Upper lobe of left lung (tissue), 6 donors: ENCODE measurements around the gene PLEKHH2. TPM values are rescaled to one million over a fixed set of nuclear protein-coding genes. Genes with fewer than 3 reads are reported as not detected.

Source experiments
- ATAC-seq, 2 donors: fragments of 200-7000 bp; cut with Tn5 transposase; one replicate each; pipeline ENCODE4 v1.9.1; 2022; ENCODE audit warnings: mild to moderate bottlenecking in 2 of 2, moderate library complexity in 2 of 2; ENCODE audit not compliant: low FRiP score in 2 of 2
- DNase-seq, 2 donors: peaks; one replicate each; pipeline ENCODE4 v3.0.0-alpha.2; 2019 to 2020
- H3K27ac ChIP-seq, 4 donors: fragments of 200-600 bp; sonication (generic); one replicate each; pipeline ENCODE4 v1.5.1; 2016 to 2019
- H3K27me3 ChIP-seq, 4 donors: fragments of 200-600 bp; sonication (generic); one replicate each; pipeline ENCODE4 v1.5.1; 2017 to 2019
- H3K36me3 ChIP-seq, 4 donors: fragments of 200-600 bp; sonication (generic); one replicate each; pipeline ENCODE4 v1.5.1; 2016 to 2019
- H3K4me1 ChIP-seq, 4 donors: fragments of 200-600 bp; sonication (generic); one replicate each; pipeline ENCODE4 v1.5.1; 2018 to 2019
- H3K4me3 ChIP-seq, 4 donors: fragments of 200-600 bp; sonication (generic); one replicate each; pipeline ENCODE4 v1.5.1; 2017 to 2019; ENCODE audit warnings: mild to moderate bottlenecking in 2 of 4, moderate library complexity in 1 of 4
- H3K9me3 ChIP-seq, 4 donors: fragments of 200-600 bp; sonication (generic); one replicate each; pipeline ENCODE4 v1.5.1; 2018 to 2019
- EP300 ChIP-seq, 4 donors: sonication (generic); formaldehyde crosslinking; IDR thresholded peaks; one replicate each; pipeline ENCODE4 v1.5.1; 2017; ENCODE audit warnings: antibody characterized with exemption in 4 of 4, control low read depth in 2 of 4
- POLR2A ChIP-seq, 4 donors: fragments of 450-650 bp; IDR thresholded peaks; one replicate each; pipeline ENCODE4 v1.5.1; 2016 to 2017; ENCODE audit warnings: antibody characterized with exemption in 4 of 4, mild to moderate bottlenecking in 2 of 4
- POLR2AphosphoS5 ChIP-seq, 2 donors: sonication (generic); formaldehyde crosslinking; IDR thresholded peaks; one replicate each; pipeline ENCODE4 v1.5.1; 2017; ENCODE audit warnings: antibody characterized with exemption in 2 of 2
- WGBS, 2 donors: methylation state at CpG; one replicate each; pipeline ENCODE4 v1.1.5; 2017 to 2018; 5-methylcytosine and 5-hydroxymethylcytosine counted together
- total RNA-seq, 6 donors: library from RNA; depleted of rRNA in 4 of 6; stranded (reverse); fragments of >200 nt in 4 of 6; gene quantifications; one replicate each; pipeline versions ENCODE4 v1.1.0 to v1.2.1, GENCODE V29; 2016 to 2021
- TF ChIP-seq, protein P1 (sequence below), 6 experiments: fragments of 450-650 bp in 4 of 6; fragments of 200-600 bp in 2 of 6; sonication (generic) in 2 of 6; IDR thresholded peaks; one replicate each; pipeline ENCODE4 v1.5.1; 2016 to 2019; ENCODE audit warnings: antibody characterized with exemption in 6 of 6
- donor health status: DM: no; HTN: no; CAD: no; lungs with moderate emphysema.
- donor health status: DM: no; HTN: yes; CAD: no; lungs with severe emphysema.

PLEKHH2 gene
- total RNA-seq, 6 donors from 2014 or later: 32.2 to 273 (median 39.2) TPM

DNA sequence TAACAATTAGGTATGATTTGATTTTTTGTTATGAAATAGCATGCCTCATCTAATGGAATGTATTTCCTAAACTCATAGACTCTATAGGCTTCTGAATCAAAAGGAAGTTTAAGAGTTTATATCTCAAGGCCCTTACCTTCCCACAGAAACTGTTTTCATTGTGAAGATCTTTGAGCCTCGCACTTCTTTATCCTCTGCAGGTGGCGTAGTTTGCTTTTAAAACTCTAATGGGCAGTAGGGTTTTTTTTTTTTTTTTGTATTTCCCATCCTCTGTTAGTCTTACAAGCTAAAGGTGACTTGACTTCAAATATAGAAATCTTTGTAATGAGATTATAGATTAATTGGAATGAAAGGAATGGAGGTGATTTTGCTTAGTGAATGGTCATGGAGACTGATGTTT is 165.1 kb downstream of the PLEKHH2 start:
- WGBS, 2 donors: 94 to 95% methylated on average over 2 of the region's 2 CpGs
- peaks cover 2 to 26% (median 8%) of the 10 kb centered on the region in 4 donors for H3K36me3 ChIP-seq
- H3K4me1 ChIP-seq: no peaks in the 10 kb centered on the region
- no peak overlapping the region for H3K27ac ChIP-seq
- TF ChIP-seq EP300 (IDR thresholded peaks at IDR 0.05) (no peak), POLR2AphosphoS5 (IDR thresholded peaks at IDR 0.05) (no peak), POLR2A (IDR thresholded peaks at IDR 0.05) (no peak)
- TF ChIP-seq, protein P1, sequence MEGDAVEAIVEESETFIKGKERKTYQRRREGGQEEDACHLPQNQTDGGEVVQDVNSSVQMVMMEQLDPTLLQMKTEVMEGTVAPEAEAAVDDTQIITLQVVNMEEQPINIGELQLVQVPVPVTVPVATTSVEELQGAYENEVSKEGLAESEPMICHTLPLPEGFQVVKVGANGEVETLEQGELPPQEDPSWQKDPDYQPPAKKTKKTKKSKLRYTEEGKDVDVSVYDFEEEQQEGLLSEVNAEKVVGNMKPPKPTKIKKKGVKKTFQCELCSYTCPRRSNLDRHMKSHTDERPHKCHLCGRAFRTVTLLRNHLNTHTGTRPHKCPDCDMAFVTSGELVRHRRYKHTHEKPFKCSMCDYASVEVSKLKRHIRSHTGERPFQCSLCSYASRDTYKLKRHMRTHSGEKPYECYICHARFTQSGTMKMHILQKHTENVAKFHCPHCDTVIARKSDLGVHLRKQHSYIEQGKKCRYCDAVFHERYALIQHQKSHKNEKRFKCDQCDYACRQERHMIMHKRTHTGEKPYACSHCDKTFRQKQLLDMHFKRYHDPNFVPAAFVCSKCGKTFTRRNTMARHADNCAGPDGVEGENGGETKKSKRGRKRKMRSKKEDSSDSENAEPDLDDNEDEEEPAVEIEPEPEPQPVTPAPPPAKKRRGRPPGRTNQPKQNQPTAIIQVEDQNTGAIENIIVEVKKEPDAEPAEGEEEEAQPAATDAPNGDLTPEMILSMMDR (IDR thresholded peaks at IDR 0.05): no peak
- no peak overlapping the region for H3K4me3 ChIP-seq
- DNase-seq (no peak), ATAC-seq (no peak)
- no peaks in the 10 kb centered on the region for H3K27me3 ChIP-seq
- H3K9me3 ChIP-seq: no peaks in the 10 kb centered on the region

DNA sequence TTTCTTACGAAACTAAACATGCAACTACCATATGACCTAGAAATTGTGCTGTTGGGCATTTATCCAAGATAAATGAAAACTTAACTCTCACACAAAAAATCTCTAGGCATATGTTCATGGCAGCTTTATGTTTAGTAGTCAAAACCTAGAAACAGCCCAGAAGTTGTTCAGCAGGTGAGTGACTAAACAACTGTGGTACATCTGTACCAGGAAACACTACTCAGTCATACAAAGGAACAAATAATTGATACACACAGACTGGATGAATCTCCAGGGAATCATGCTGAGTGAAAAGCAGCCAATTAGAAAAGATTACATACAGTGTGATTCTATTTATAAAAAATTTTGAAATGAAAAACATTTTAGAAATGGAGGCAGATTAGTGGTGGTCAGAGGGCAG is 166.1 kb downstream of the PLEKHH2 start:
- WGBS, 2 donors: 80 to 91% methylated on average over 1 of the region's 1 CpG
- Histone ChIP-seq H3K27me3 (no peaks in the 10 kb centered on the region), H3K36me3 (peaks cover 2 to 22% (median 6%) of the 10 kb centered on the region in 4 donors), H3K9me3 (no peaks in the 10 kb centered on the region), H3K4me1 (no peaks in the 10 kb centered on the region), H3K4me3 (no peak overlapping the region), H3K27ac (no peak overlapping the region)
- DNase-seq: no peak
- no peak for ATAC-seq
- TF ChIP-seq EP300 (IDR thresholded peaks at IDR 0.05) (no peak), POLR2A (IDR thresholded peaks at IDR 0.05) (no peak), POLR2AphosphoS5 (IDR thresholded peaks at IDR 0.05) (no peak)
- TF ChIP-seq, protein P1 (IDR thresholded peaks at IDR 0.05): no peak

DNA sequence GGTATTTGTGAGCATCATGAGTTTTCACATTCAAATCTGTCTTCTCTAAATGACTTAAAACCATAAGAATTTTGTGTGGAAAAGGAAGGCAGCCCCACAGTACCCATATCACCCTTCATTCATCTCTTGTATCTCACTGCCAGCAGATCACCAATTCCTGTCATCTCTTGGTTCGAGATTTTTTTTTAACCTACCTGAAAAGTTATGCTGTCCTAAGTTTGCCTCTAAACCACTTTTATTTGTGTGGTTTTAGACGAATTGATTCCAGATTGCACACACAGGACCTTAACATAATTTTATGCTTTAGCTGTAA is 169.6 kb downstream of the PLEKHH2 start:
- no peaks in the 10 kb centered on the region for H3K9me3 ChIP-seq
- H3K36me3 ChIP-seq: peaks cover 2 to 42% (median 10%) of the 10 kb centered on the region in 4 donors
- ATAC-seq (no peak), DNase-seq (no peak)
- WGBS, 2 donors: 85 to 86% methylated on average over 2 of the region's 2 CpGs
- TF ChIP-seq POLR2A (IDR thresholded peaks at IDR 0.05): no peak
- TF ChIP-seq, protein P1 (IDR thresholded peaks at IDR 0.05): no peak
- TF ChIP-seq POLR2AphosphoS5 (IDR thresholded peaks at IDR 0.05): no peak
- TF ChIP-seq EP300 (IDR thresholded peaks at IDR 0.05): no peak
- H3K4me3 ChIP-seq: no peak overlapping the region
- H3K4me1 ChIP-seq: no peaks in the 10 kb centered on the region
- H3K27ac ChIP-seq: no peak overlapping the region
- no peaks in the 10 kb centered on the region for H3K27me3 ChIP-seq

DNA sequence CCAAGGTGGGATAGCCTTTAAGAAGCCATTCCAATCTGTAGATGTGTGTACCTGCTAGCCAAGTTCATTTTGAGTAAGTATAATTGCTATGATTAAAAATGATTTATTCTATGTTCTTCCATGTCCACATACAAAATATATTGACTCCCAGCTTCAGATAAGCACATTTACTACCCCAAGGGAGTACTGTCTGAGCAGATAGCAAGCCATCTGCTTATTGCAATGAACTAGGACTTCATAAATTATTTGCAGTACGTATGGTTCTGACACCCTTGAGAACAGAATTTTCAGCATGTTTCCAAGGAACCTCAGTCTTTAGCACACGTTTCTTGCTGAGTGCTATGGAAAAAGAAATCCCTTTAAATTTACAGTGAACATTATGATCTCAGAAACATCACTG is 173.4 kb downstream of the PLEKHH2 start:
- TF ChIP-seq, protein P1 (IDR thresholded peaks at IDR 0.05): no peak
- TF ChIP-seq POLR2A (IDR thresholded peaks at IDR 0.05): no peak
- TF ChIP-seq POLR2AphosphoS5 (IDR thresholded peaks at IDR 0.05): no peak
- no peak for TF ChIP-seq EP300 (IDR thresholded peaks at IDR 0.05)
- Histone ChIP-seq H3K4me1 (no peaks in the 10 kb centered on the region), H3K4me3 (no peak overlapping the region), H3K27me3 (no peaks in the 10 kb centered on the region), H3K36me3 (peaks cover 2 to 32% (median 10%) of the 10 kb centered on the region in 4 donors), H3K27ac (no peak overlapping the region), H3K9me3 (no peaks in the 10 kb centered on the region)
- no peak for DNase-seq
- ATAC-seq: no peak
- WGBS, 2 donors: 78 to 80% methylated on average over 2 of the region's 2 CpGs

DNA sequence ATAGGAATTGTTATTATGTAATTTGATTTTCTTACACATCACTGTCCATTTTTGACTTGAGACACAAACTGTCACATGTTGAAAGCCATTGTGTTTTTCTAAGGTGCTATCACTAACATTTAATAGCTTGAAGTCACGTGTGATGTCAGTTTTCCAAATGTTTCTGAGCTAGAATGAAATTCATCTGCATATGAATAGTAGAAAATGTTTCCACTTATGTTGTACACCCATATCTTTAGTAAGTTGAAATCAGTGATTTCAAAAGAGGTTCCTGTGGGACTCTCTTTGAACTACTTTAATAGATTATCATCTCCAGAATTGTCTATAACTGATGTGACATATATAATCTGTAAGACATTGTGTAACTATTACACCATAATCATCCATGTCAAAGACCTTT is 173.8 kb downstream of the PLEKHH2 start:
- no peak overlapping the region for H3K4me3 ChIP-seq
- no peak for TF ChIP-seq POLR2A (IDR thresholded peaks at IDR 0.05)
- no peak for TF ChIP-seq POLR2AphosphoS5 (IDR thresholded peaks at IDR 0.05)
- TF ChIP-seq EP300 (IDR thresholded peaks at IDR 0.05): no peak
- TF ChIP-seq, protein P1 (IDR thresholded peaks at IDR 0.05): no peak
- H3K4me1 ChIP-seq: no peaks in the 10 kb centered on the region
- WGBS, 2 donors: 79 to 91% methylated on average over 1 of the region's 1 CpG
- H3K27me3 ChIP-seq: no peaks in the 10 kb centered on the region
- H3K27ac ChIP-seq: no peak overlapping the region
- H3K36me3 ChIP-seq: peaks cover 0 to 27% (median 7%) of the 10 kb centered on the region in 4 donors
- ATAC-seq (no peak), DNase-seq (no peak)
- H3K9me3 ChIP-seq: no peaks in the 10 kb centered on the region
